ENCODE measurements around the gene CHRNA3.

DNA sequence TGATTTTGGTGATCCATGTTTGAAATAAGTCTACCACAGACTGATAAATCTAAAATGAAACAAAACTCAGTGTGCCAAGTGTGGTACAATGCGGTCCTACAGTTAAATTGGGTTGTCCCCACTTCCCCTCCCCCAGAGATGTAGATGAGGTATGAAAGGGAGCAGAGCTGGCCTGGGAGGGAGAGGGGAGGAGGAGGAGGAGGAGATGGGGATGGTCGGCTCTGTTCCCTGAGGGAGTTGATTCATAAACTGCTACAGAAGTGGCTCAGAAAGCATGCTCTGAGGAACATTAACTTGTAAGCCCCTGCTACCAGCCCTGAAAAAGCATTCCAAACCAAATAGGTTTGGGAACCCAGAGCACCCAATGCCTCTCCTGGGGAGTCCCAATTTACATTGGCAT lies 48.2 kb upstream of the CHRNA3 start:
- TF ChIP-seq TAF1 (IDR thresholded peaks at IDR 0.05; ENCODE audit: borderline replicate concordance, low read depth, low read length) (no peak), POLR2A (IDR thresholded peaks at IDR 0.05; ENCODE audit: low read depth, low read length) (no peak)

Measured in GM12892 (cell line).